ENCODE data around the gene AMER1.
"Not testable (repeated sequence)": the region's sequence is repeated elsewhere in the genome, so short reads cannot be mapped to it uniquely, and the experiment has no call there.

The AMER1 gene

DNA sequence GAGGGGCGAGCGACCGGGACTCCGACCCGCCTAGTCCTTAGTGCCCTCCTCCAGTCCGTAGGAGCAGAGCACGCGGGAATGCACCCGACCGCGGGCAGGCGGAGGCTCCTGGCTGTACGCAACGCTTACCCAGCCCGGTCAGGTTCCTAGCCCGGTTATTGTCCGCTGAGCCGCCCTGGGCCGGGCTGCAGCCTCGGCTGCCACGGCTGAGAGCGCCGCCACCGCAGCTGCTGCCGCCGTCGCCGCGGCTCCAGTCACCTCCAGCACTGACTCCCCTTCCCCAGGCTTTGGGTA lies at the start of gene AMER1:
TSS of gene AMER1 (minus strand) at position 268 of the 294 bp plus-strand sequence. CDS start 12,422 bp downstream, outside the sequence.
- no peak for DNase-seq (ENCODE audit: low read depth in 2 of 2)

GRCh38 chrX:64230123-64230970 lies 24.8 kb upstream of the AMER1 start, which contains the start of gene ASB12:
Gene ASB12 (minus strand): TSS chrX:64230607. CDS start chrX:64225650, 4,957 bp downstream.
- no peak for DNase-seq (ENCODE audit: low read depth in 2 of 2)

- no peak for DNase-seq (ENCODE audit: low read depth in 2 of 2)
Observed at GRCh38 chrX:64229154-64229553, 23.6 kb upstream of the AMER1 start.

DNA sequence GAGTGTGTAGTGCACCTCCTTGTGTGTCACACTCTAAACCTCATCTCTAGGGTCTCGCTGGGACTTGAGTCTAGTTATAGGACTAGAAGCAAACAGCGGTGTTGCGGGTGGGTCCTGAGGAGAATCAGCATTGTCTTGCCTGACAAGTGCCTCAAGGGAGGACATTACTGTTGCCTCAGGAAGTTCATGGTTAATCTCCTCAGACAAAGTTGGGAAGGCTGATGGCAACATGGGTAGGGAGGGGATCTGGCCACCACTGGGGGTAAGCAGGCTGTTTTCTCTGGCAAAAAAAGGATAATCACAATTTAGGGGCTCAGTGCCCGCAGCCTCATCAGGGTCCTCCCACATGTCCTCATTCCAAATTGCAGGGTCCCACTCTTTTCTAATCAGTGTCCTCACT lies 12.5 kb upstream of the AMER1 start:
- DNase-seq (ENCODE audit: low read depth in 2 of 2) = no peak

GRCh38 chrX:64213989-64214388 lies 8.5 kb upstream of the AMER1 start:
- not testable (repeated sequence) for DNase-seq (ENCODE audit: low read depth in 2 of 2)

DNA sequence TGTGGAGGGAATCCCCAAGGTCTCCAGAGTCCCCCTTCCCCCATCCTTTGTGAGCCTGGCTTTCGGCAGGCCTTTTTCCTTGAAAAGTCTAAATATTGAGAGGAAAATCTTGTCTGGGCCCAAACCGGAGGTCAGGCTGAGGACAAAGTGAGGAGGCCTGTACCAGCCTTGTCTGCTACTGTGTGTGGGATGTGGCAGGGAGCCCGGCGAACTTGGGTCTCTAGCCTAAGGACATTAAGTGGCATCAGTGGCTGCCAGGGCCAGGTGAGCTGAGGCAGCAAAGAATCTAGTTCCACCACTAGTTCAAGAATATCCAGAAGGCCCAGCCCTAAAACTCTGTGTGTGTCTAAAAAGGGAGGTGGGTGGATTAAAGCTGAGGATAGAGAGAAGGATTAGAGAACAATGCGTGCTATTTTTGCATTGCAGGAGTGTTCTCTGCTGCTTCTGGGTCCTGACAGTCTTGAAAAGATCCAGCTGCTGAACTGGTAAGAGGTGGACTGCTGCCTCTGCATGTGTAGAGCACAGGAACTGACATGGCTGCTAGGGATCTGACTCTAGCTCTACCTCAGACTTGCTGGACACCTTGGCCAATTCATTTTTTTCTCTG lies 1.2 kb upstream of the AMER1 start:
- no peak for DNase-seq (ENCODE audit: low read depth in 2 of 2)

- DNase-seq (ENCODE audit: low read depth in 2 of 2) = peak; percentile 70 to 75
Observed at GRCh38 chrX:64205735-64206501, 410 bp upstream of the AMER1 start.

DNA sequence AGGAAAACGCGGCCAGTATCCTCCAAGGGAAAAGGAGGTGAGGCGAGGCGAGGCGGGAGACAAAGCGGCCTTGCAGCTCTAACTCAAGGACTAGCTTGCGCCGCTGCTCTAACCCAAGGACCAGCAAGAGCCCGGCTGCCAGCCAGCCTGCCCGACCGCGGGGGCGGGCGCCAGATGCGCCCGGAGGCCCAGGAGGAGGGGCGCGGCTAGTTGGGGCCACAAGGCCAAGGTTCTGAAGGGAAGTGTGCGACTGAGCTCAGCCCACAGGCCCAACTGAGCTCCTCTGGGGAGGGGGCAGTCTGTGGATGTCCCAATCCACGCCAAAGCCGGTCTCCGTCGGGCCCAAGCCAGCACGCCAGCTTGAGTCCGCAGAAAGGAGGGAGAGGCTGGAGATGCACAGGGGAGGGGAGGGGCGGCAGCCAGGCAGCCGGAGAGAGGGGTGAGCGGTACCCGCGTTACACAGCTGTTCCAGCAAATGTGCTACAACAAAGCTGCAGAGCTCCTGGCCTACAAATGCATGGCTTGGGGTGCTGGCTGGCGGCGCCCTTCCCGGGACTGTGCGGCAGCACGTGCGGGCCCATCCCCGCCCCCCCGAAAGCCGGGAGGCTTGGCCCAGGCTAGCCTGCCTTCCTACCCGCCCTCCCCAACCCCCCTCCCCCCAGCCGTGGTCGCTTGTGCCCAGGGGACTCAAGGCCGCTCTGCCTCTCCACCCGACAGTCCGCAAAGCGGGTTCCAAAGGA lies 637 bp downstream of the AMER1 start:
- DNase-seq (ENCODE audit: low read depth in 2 of 2) = peak; percentile 1

- no peak for DNase-seq (ENCODE audit: low read depth in 2 of 2)
Observed at GRCh38 chrX:64204252-64204651, 1.3 kb downstream of the AMER1 start.

- no peak for DNase-seq (ENCODE audit: low read depth in 2 of 2)
Observed at GRCh38 chrX:64202808-64203325, 2.6 kb downstream of the AMER1 start.

DNA sequence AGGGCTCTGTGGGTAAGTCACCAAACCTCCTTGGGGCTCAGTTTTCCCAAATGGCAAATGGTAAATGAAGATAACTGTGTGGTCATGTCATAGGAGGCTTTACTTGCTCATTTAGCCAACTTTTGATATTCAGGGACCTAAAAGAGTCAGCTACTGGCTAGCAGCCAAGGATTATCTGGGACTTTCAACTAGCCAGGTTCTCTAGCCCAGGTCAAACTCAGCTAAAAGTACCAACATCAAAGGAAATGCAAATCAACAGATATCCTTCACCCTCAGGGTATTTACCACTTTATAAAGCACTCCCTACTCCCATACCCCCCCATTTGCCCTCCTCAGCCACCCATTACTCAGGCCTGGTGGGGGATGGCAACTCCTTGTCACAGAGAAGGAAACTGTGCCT lies 7.5 kb downstream of the AMER1 start:
- no peak for DNase-seq (ENCODE audit: low read depth in 2 of 2)

- no peak for DNase-seq (ENCODE audit: low read depth in 2 of 2)
Observed at GRCh38 chrX:64196606-64197005, 8.9 kb downstream of the AMER1 start.

- no peak for DNase-seq (ENCODE audit: low read depth in 2 of 2)
Observed at GRCh38 chrX:64195862-64196261, 9.6 kb downstream of the AMER1 start.

- DNase-seq (ENCODE audit: low read depth in 2 of 2) = no peak
Observed at GRCh38 chrX:64192673-64193072, 12.8 kb downstream of the AMER1 start.

DNA sequence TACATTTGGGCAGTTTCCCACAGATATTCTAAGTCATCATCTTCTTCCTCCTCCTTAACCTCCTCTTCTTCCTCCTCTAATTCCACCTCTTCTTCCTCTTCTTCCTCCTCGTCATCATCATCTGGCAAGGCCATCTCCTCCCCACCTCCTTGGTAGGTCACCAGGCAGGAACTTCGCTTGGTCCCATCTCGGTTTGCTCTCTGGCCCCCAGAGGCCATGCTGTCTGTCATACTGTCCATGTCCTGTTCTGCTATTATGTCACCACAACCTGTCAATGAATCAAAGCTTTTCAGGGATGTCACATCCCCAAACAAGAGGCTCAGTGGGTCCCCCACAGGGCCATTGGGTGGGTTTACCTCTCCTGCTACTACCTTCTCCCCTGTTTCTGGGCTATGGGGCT lies 13.5 kb downstream of the AMER1 start:
- no peak for DNase-seq (ENCODE audit: low read depth in 2 of 2)

DNA sequence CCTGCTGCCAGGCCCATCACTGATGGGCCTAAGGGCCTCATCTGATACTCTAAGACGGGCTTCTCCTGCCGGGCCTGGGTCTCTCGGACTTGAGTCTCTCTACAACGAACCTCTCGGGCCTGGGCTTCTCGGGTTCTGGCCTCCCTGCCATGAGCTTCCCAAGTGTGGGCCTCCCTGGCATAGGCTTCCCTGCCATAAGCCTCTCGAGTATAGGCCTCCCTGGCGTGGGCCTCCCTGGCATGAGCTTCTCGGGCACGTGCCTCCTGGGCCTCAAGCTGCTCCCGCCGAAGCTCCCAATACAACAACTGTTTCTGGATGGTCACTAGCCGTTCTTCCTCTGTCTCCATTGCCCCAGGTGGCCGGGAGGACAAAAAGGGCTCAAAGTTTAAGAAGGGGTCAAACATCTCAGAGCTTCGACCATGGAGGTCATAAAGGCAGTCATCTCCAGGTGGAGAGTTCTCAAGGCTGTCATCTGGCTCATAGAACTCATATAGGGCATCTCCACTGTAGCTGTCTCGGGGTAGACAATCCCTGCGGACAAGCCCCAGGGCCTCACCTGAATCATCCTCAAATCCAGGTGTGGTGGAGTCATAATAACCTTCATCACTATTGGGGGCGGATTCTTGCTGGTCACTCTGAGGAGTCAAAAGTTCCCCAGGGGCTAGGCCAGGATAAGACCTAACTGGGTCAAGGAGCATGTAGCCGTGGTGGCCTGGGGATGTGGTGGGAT lies 14.1 kb downstream of the AMER1 start:
- no peak for DNase-seq (ENCODE audit: low read depth in 2 of 2)

DNA sequence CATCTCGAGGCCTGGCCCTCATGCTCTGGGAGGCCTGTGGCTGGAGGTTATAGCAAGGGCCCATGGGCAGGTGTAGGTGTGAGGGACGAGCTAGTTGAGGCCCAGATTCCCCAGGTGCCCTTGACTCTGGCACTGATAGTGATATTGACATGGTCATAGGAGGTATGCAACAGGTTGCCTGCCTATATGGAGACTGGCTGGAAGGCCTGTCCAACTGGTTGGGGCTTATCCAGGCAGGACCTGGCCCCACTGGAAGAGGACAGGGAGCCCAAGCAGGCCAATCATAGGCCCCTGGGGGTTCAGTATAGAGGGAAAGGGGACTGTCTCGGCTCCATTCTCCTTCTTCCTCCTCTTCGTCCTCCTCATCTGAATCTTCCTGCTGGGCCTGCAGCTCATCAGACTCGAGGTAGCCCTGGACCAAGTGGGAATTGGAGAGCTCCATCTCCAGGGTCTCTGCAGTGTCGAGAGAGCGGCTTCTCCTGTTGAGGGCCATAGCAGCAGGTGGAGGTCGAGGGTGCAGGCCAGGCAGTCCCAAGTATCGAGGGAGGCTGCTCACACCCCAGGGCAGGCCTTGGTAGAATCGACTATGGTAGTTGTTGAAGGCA lies 15.3 kb downstream of the AMER1 start:
- DNase-seq (ENCODE audit: low read depth in 2 of 2) = no peak

DNA sequence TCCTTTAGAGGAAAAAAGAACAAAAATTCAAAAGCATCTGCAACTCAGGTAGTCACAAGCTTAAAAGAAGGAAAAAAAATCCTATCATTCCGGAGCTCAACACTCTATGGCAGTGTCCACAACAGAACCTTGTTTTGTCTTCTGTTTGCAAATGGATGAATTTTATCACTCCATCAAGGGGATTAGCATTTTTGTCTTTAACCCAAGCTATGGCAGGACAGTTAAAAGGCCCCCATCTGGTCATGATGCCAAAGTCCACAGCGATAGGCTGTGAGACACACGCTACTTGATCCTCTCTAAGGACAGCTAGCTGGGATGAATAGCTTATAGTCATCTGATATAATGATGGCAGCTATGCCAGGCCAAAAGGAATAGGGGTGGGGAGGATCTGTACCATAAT lies 16.6 kb downstream of the AMER1 start:
- DNase-seq (ENCODE audit: low read depth in 2 of 2) = no peak

DNA sequence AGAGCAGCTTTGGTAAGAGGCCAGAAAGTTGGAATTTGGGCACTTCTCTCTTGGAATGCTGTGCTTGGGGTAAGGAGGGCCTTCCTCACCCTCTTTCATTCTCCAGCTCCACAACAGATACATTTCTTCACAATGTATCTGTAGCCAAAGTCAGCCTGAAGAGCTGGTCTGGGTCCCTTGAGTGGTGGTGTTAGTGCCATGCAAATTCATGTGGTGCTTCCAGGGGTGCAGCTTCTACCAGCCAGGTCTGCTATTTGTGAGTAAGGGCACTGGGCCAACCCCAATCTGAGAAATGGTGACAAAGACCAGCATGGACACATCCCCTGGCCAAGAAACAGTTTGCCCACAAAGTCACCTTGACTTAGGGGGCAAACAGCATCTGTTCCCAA lies 17.8 kb downstream of the AMER1 start:
- no peak for DNase-seq (ENCODE audit: low read depth in 2 of 2)

GRCh38 chrX:64186974-64187761 lies 18.3 kb downstream of the AMER1 start:
- no peak for DNase-seq (ENCODE audit: low read depth in 2 of 2)

Data from stimulated activated CD8-positive, alpha-beta memory T cell treated with anti-CD3 and anti-CD28 coated beads, Interleukin-15, amount 100 ng/mL, for 48 hours (primary cell).